ENCODE results near the gene AXDND1. TPM values are rescaled to one million over a fixed set of nuclear protein-coding genes. Genes with fewer than 3 reads are reported as not detected.

Gene AXDND1
- 10 to 100 TPM in 1 of 2 donors, 1 to 10 TPM in 1; 3.8 to 12.5 TPM for total RNA-seq
- long read RNA-seq, partial matches to known transcripts, result 0 of 1 reads
- long read RNA-seq, other reads (novel, unspliced or antisense), result 0 of 1 reads

GRCh38 chr1:179365342-179366092, at the start of gene AXDND1:
AXDND1 (plus strand) TSS chr1:179365971; CDS start chr1:179366510, 539 bp downstream.
- DNase-seq (peak; percentile 86 to 91), ATAC-seq (peak; percentile 96)
- intact Hi-C loops (cut with DNase I, micrococcal nuclease), result loop anchor here in 1 of 2 donors (5.0 kb wide), 1 partner anchor 283 kb away; the partner anchor contains the start of gene TOR3A

GRCh38 chr1:179318491-179318890, 47.3 kb upstream of the AXDND1 start:
- intact Hi-C loops (cut with DNase I, micrococcal nuclease), result no loop called here
- no peak for ATAC-seq
- no peak for DNase-seq

- ATAC-seq (no peak), DNase-seq (no peak)
- intact Hi-C loops (cut with DNase I, micrococcal nuclease), result no loop called here
These were observed 44.1 kb upstream of the AXDND1 start for GRCh38 chr1:179321533-179322216.

- no peak for DNase-seq
- ATAC-seq, result peak; percentile 37
These were observed 43.2 kb upstream of the AXDND1 start for GRCh38 chr1:179322557-179322956.

GRCh38 chr1:179323436-179323835, 42.3 kb upstream of the AXDND1 start:
- intact Hi-C loops (cut with DNase I, micrococcal nuclease), result no loop called here
- no peak for ATAC-seq
- no peak for DNase-seq

More at GRCh38 chr1:179322557-179322956, 43.2 kb upstream of the AXDND1 start:
- intact Hi-C loops (cut with DNase I, micrococcal nuclease), result no loop called here

GRCh38 chr1:179325836-179326235, 39.9 kb upstream of the AXDND1 start:
- intact Hi-C loops (cut with DNase I, micrococcal nuclease), result no loop called here
- ATAC-seq (no peak), DNase-seq (no peak)

- ATAC-seq (no peak), DNase-seq (no peak)
- intact Hi-C loops (cut with DNase I, micrococcal nuclease), result no loop called here
These were observed 39.0 kb upstream of the AXDND1 start for GRCh38 chr1:179326746-179327145.

- intact Hi-C loops (cut with DNase I, micrococcal nuclease), result no loop called here
- DNase-seq (no peak), ATAC-seq (no peak)
These were observed 38.6 kb upstream of the AXDND1 start for GRCh38 chr1:179327196-179327595.

- no peak for ATAC-seq
- no peak for DNase-seq
- intact Hi-C loops (cut with DNase I, micrococcal nuclease), result no loop called here
These were observed 38.1 kb upstream of the AXDND1 start for GRCh38 chr1:179327679-179328078.

GRCh38 chr1:179329862-179330261, 35.9 kb upstream of the AXDND1 start:
- intact Hi-C loops (cut with DNase I, micrococcal nuclease), result no loop called here
- ATAC-seq (no peak), DNase-seq (no peak)

- ATAC-seq, result no peak
- intact Hi-C loops (cut with DNase I, micrococcal nuclease), result no loop called here
- DNase-seq, result no peak
These were observed 31.3 kb upstream of the AXDND1 start for GRCh38 chr1:179334440-179334839.

- intact Hi-C loops (cut with DNase I, micrococcal nuclease), result no loop called here
- DNase-seq, result peak in 1 of 2 donors; percentile 17
- ATAC-seq, result peak; percentile 96
These were observed 28.5 kb upstream of the AXDND1 start for GRCh38 chr1:179337288-179337687.

- intact Hi-C loops (cut with DNase I, micrococcal nuclease), result no loop called here
- ATAC-seq (no peak), DNase-seq (no peak)
These were observed 27.7 kb upstream of the AXDND1 start for GRCh38 chr1:179337942-179338560.

GRCh38 chr1:179340918-179341317, 24.9 kb upstream of the AXDND1 start:
- intact Hi-C loops (cut with DNase I, micrococcal nuclease), result no loop called here
- DNase-seq, result no peak

GRCh38 chr1:179341943-179342547, 23.7 kb upstream of the AXDND1 start:
- no peak for ATAC-seq
- intact Hi-C loops (cut with DNase I, micrococcal nuclease), result no loop called here

More at GRCh38 chr1:179340918-179341317, 24.9 kb upstream of the AXDND1 start:
- no peak for ATAC-seq

GRCh38 chr1:179342740-179343404, 22.9 kb upstream of the AXDND1 start:
- ATAC-seq (peak; percentile 24), DNase-seq (no peak)
- intact Hi-C loops (cut with DNase I, micrococcal nuclease), result no loop called here

More at GRCh38 chr1:179341943-179342547, 23.7 kb upstream of the AXDND1 start:
- DNase-seq, result no peak

- ATAC-seq (no peak), DNase-seq (no peak)
- intact Hi-C loops (cut with DNase I, micrococcal nuclease), result no loop called here
These were observed 14.5 kb upstream of the AXDND1 start for GRCh38 chr1:179351281-179351680.

- DNase-seq (no peak), ATAC-seq (no peak)
- intact Hi-C loops (cut with DNase I, micrococcal nuclease), result no loop called here
These were observed 13.5 kb upstream of the AXDND1 start for GRCh38 chr1:179352236-179352635.

- DNase-seq (no peak), ATAC-seq (no peak)
- intact Hi-C loops (cut with DNase I, micrococcal nuclease), result no loop called here
These were observed 12.2 kb upstream of the AXDND1 start for GRCh38 chr1:179353546-179353945.

Measured in left colon (tissue), 2 donors.